ENCODE data around the gene C14orf180. TPM values are rescaled to one million over a fixed set of nuclear protein-coding genes. Genes with fewer than 3 reads are reported as not detected.

The C14orf180 gene
- total RNA-seq (2021; fragmentation: NEBNext Ultra II Directional; extraction: Animal tissue kit (Norgen Biotek cat#: 25700)): not detected in 2 replicates
- not detected in 2 replicates for polyA plus RNA-seq (2011; rRNA removed)
- polyA plus RNA-seq (2011; cell fraction: cytosol; rRNA removed): not detected
- polyA plus RNA-seq (2011; cell fraction: nucleus; rRNA removed): not detected
- not detected in 4 replicates for polyA plus RNA-seq (2012, experiment 1 of 2)
- polyA plus RNA-seq (2012, experiment 2 of 2): not detected
- not detected for polyA plus RNA-seq (2013, experiment 1 of 2)
- polyA plus RNA-seq (2013, experiment 2 of 2): not detected
- polyA minus RNA-seq (2011; rRNA and poly(A)+ RNA removed): not detected in 2 replicates
- not detected for polyA minus RNA-seq (2011; cell fraction: cytosol; rRNA and poly(A)+ RNA removed)
- polyA minus RNA-seq (2011; cell fraction: nucleus; rRNA and poly(A)+ RNA removed): not detected
- long read RNA-seq, experiment 1: 0 reads
- long read RNA-seq, experiment 2: 0 reads

- Histone ChIP-seq H4K91ac (replicated peaks; ENCODE audit: insufficient read length, low read length) (no peak within 1 kb of the TSS), H3K56ac (replicated peaks; ENCODE audit: insufficient read length, low read depth, low read length) (no peak within 1 kb of the TSS), H4K8ac (ENCODE audit: extremely low read depth, insufficient read depth, low read length) (peak within 1 kb of the TSS; percentile 75; the same call in 1 of the 2 replicates), H2BK20ac (ENCODE audit: low read length) (no peak within 1 kb of the TSS), H2BK120ac (replicated peaks; ENCODE audit: low read depth, low read length) (no peak within 1 kb of the TSS), H4K5ac (ENCODE audit: insufficient read length, low read depth, low read length) (no peak within 1 kb of the TSS), H3K4me3 (ENCODE audit: extremely low read depth in 1 of 4, insufficient read depth in 2 of 4, low read depth in 3 of 4, low read length in 4 of 4) (no peak within 1 kb of the TSS), H3K4me2 (ENCODE audit: insufficient read depth in 1 of 2, low read depth in 2 of 2, low read length in 2 of 2) (no peak within 1 kb of the TSS), H3K79me2 (ENCODE audit: control insufficient read depth in 1 of 2, insufficient read depth in 2 of 2, low read length in 2 of 2) (no peaks in the 10 kb centered on the region), H2BK15ac (ENCODE audit: low read length) (no peak within 1 kb of the TSS), H3K18ac (ENCODE audit: extremely low read depth, low read length) (no peak within 1 kb of the TSS), H3K36me3 (ENCODE audit: control insufficient read depth in 2 of 4, insufficient read depth in 4 of 4, low read length in 3 of 4) (no peaks in the 10 kb centered on the region), H3K23me2 (ENCODE audit: low read depth, low read length) (peaks cover 3% of the 10 kb centered on the region; the same call in 1 of the 2 replicates), H2AFZ (ENCODE audit: low read length) (no peak within 1 kb of the TSS), H3K27ac (ENCODE audit: low read depth, low read length) (no peak within 1 kb of the TSS), H3K14ac (ENCODE audit: insufficient read length) (no peak within 1 kb of the TSS), H3K4ac (replicated peaks; ENCODE audit: insufficient read length, low read depth, low read length) (no peak within 1 kb of the TSS), H2BK12ac (ENCODE audit: low read depth, low read length) (no peak within 1 kb of the TSS), H2AK5ac (ENCODE audit: low read depth, low read length) (no peak within 1 kb of the TSS), H3K27me3 (replicated peaks in 1 of 4; ENCODE audit: control insufficient read depth in 3 of 4, extremely low read depth in 1 of 4, insufficient read depth in 3 of 4, low read length in 3 of 4) (no peaks in the 10 kb centered on the region), H2BK5ac (ENCODE audit: low read depth, low read length) (no peak within 1 kb of the TSS), H3K9me3 (ENCODE audit: insufficient read depth in 2 of 2, low read depth in 1 of 2, low read length in 1 of 2) (no peaks in the 10 kb centered on the region), H3K4me1 (replicated peaks in 1 of 4; ENCODE audit: control insufficient read depth in 3 of 4, insufficient read depth in 4 of 4, low read length in 3 of 4) (no peaks in the 10 kb centered on the region), H4K20me1 (replicated peaks in 1 of 2; ENCODE audit: control insufficient read depth in 1 of 2, insufficient read depth in 2 of 2, low read length in 2 of 2) (peaks cover 0 to 3% of the 10 kb centered on the region in 2 experiments), H3K9ac (replicated peaks in 1 of 4; ENCODE audit: extremely low read depth in 1 of 4, low read depth in 3 of 4, low read length in 3 of 4) (no peak within 1 kb of the TSS), H3K23ac (ENCODE audit: insufficient read length) (no peak within 1 kb of the TSS), H3K79me1 (ENCODE audit: low read depth, low read length) (no peaks in the 10 kb centered on the region)
- POLR2A ChIA-PET (ENCODE audit: partially characterized antibody): no interaction called here
- DNase-seq (ENCODE audit: low read depth in 1 of 2, low spot score in 2 of 2): no peak
- CTCF ChIA-PET (ENCODE audit: partially characterized antibody): interaction anchor here (1.0 to 1.7 kb wide), 3 partner anchors 11 to 20 kb away, joined by 3 to 4 read pairs (median 3); no protein-coding TSS in a partner anchor
- 92% methylated on average over 12 of the region's 17 CpGs; no CpG with 5 or more reads in 1 of the 2 experiments for WGBS, 2 experiments (ENCODE audit: extremely low coverage in 1 of 2, insufficient coverage in 1 of 2, insufficient read length in 1 of 2, insufficient replicate concordance in 2 of 2, low coverage in 1 of 2, low lambda C conversion rate in 2 of 2, missing lambda C conversion rate in 1 of 2)
- no peak for FAIRE-seq
- TF ChIP-seq, protein P1, sequence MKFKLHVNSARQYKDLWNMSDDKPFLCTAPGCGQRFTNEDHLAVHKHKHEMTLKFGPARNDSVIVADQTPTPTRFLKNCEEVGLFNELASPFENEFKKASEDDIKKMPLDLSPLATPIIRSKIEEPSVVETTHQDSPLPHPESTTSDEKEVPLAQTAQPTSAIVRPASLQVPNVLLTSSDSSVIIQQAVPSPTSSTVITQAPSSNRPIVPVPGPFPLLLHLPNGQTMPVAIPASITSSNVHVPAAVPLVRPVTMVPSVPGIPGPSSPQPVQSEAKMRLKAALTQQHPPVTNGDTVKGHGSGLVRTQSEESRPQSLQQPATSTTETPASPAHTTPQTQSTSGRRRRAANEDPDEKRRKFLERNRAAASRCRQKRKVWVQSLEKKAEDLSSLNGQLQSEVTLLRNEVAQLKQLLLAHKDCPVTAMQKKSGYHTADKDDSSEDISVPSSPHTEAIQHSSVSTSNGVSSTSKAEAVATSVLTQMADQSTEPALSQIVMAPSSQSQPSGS (IDR thresholded peaks at IDR 0.05; ENCODE audit: low read length): no peak
- TF ChIP-seq SP2 (IDR thresholded peaks at IDR 0.05; ENCODE audit: low read length) (no peak), KDM4A (IDR thresholded peaks at IDR 0.05; ENCODE audit: low read depth, low read length, severe bottlenecking) (no peak), SUZ12 (IDR thresholded peaks at IDR 0.05; ENCODE audit: low read length) (no peak), NANOG (IDR thresholded peaks at IDR 0.05; ENCODE audit: insufficient read depth, low read depth, low read length, poor library complexity, severe bottlenecking) (no peak), BACH1 (IDR thresholded peaks at IDR 0.05; ENCODE audit: low read length) (no peak), SP1 (IDR thresholded peaks at IDR 0.05; ENCODE audit: low read depth, low read length) (no peak), BCL11A (IDR thresholded peaks at IDR 0.05; ENCODE audit: low read depth in 2 of 2, low read length in 2 of 2) (no peak)
These were observed at the start of gene C14orf180 for GRCh38 chr14:104579507-104579906. Gene C14orf180, plus strand, starts transcription at chr14:104579764. Its CDS starts 6,667 bp downstream, at chr14:104586431.
